K562 (cell line): ENCODE data around the gene HAUS7. TPM values are rescaled to one million over a fixed set of nuclear protein-coding genes. Genes with fewer than 3 reads are reported as not detected.
A peak's percentile ranks its signal among the peaks of the same experiment; 100 is the strongest.

Source experiments
- ATAC-seq: fragments of 200-7000 bp; cut with Tn5 transposase; 3 replicates; pipeline ENCODE4 v1.9.1; 2020; ENCODE audit warnings: moderate library complexity
- BruUV-seq: library from RNA; stranded (reverse); fragments of 400-500 nt; replicated peaks from 2 replicates; lab custom pipeline; 2021; lab: Mats Ljungman, UMichigan
- CTCF ChIA-PET: fragments of 300-600 bp; formaldehyde crosslinking; extraction: SDS; loops from one replicate; lab custom pipeline; 2021; ENCODE audit warnings: low intra/inter-chr PET ratio; lab: Yijun Ruan, JAX
- POLR2A ChIA-PET: fragments of 300-600, 350-650 bp; sonication (Branson Sonifier 250); formaldehyde crosslinking; extraction: SDS; loops from one replicate; lab custom pipeline; 2021; ENCODE audit warnings: antibody characterized with exemption, inconsistent platforms; lab: Yijun Ruan, JAX
- DNase-seq, 4 experiments: peaks; one replicate each; pipeline versions ENCODE4 v3.0.0 to v3.0.0-alpha.2; 2011 to 2018; ENCODE audit warnings: low spot score in 3 of 4, mixed read lengths in 3 of 4; ENCODE audit errors: extremely low read depth in 1 of 4
- FAIRE-seq: peaks from 2 replicates; lab custom pipeline; 2011; peaks lifted over from hg19 to GRCh38; lab: Jason Lieb, UNC
- H2AFZ ChIP-seq: 2 replicates; pipeline ENCODE4 v1.6.0; 2011; ENCODE audit warnings: low read depth, low read length, control low read depth, inconsistent platforms
- H3K27ac ChIP-seq: fragments of 200-600 bp; 3 replicates; pipeline ENCODE4 v1.8.0; 2011; ENCODE audit warnings: low read depth, mild to moderate bottlenecking, control low read depth, inconsistent platforms, low read length, moderate library complexity, mixed read lengths; ENCODE audit errors: extremely low read depth
- H3K27me3 ChIP-seq, 2 experiments: fragments of 300-600 bp in 1 of 2; 2 replicates in 1 of 2; 3 replicates in 1 of 2; pipeline versions ENCODE4 v1.6.0 to v1.8.0; 2011; ENCODE audit warnings: inconsistent platforms in 2 of 2, low read length in 2 of 2, mild to moderate bottlenecking in 1 of 2, mixed read lengths in 1 of 2, moderate library complexity in 1 of 2; ENCODE audit not compliant: control insufficient read depth in 2 of 2, insufficient read depth in 2 of 2
- H3K36me3 ChIP-seq: fragments of 300-600 bp; 3 replicates; pipeline ENCODE4 v1.8.0; 2011; ENCODE audit warnings: mild to moderate bottlenecking, low read length, inconsistent platforms; ENCODE audit not compliant: control insufficient read depth, insufficient read depth
- H3K4me1 ChIP-seq, 2 experiments: fragments of 200-600 bp in 1 of 2; replicated peaks in 1 of 2; 2 replicates in 1 of 2; 3 replicates in 1 of 2; pipeline versions ENCODE4 v1.5.1 to v1.8.0; 2011; ENCODE audit warnings: inconsistent platforms in 2 of 2, low read length in 2 of 2, mild to moderate bottlenecking in 1 of 2, mixed read lengths in 1 of 2, moderate library complexity in 1 of 2; ENCODE audit not compliant: control insufficient read depth in 2 of 2, insufficient read depth in 2 of 2
- H3K4me2 ChIP-seq: 2 replicates; pipeline ENCODE4 v1.6.1; 2011; ENCODE audit warnings: low read length, control low read depth, inconsistent platforms, mixed read lengths; ENCODE audit not compliant: insufficient read depth
- H3K4me3 ChIP-seq: fragments of 200-600 bp; sonication (generic), shearing (Covaris generic); 2 replicates; pipeline ENCODE4 v1.5.1; 2016; ENCODE audit warnings: control low read depth, inconsistent platforms
- H3K79me2 ChIP-seq: fragments of 200-600 bp; 3 replicates; pipeline ENCODE4 v1.8.0; 2011; ENCODE audit warnings: low read length, inconsistent platforms; ENCODE audit not compliant: control insufficient read depth, insufficient read depth
- H3K9ac ChIP-seq, 2 experiments: 2 replicates each; pipeline versions ENCODE4 v1.6.0 to v1.6.1; 2011; ENCODE audit warnings: low read depth in 2 of 2, low read length in 2 of 2, control low read depth in 1 of 2, inconsistent platforms in 1 of 2, mild to moderate bottlenecking in 1 of 2, mixed read lengths in 1 of 2; ENCODE audit not compliant: insufficient read depth in 1 of 2
- H3K9me1 ChIP-seq: one replicate; pipeline ENCODE4 v1.6.0; 2011; ENCODE audit warnings: inconsistent platforms, mild to moderate bottlenecking, low read length, moderate library complexity; ENCODE audit not compliant: control insufficient read depth, insufficient read depth
- H3K9me3 ChIP-seq: replicated peaks from 2 replicates; pipeline ENCODE4 v1.5.1; 2011; ENCODE audit warnings: low read depth, low read length, inconsistent platforms; ENCODE audit not compliant: control insufficient read depth, insufficient read depth
- H4K20me1 ChIP-seq: replicated peaks from 2 replicates; pipeline ENCODE4 v1.6.1; 2011; ENCODE audit warnings: low read length, inconsistent platforms, mixed read lengths; ENCODE audit not compliant: control insufficient read depth, insufficient read depth
- BCOR ChIP-seq: fragments of 450-650 bp; IDR thresholded peaks from 2 replicates; pipeline ENCODE4 v1.6.1; 2016
- CSDE1 ChIP-seq, 2 experiments: fragments of 450-650 bp; IDR thresholded peaks; 2 replicates each; pipeline ENCODE4 v1.6.1; 2016; ENCODE audit warnings: mild to moderate bottlenecking in 1 of 2
- NFIC ChIP-seq: fragments of 450-650 bp; IDR thresholded peaks from 2 replicates; pipeline ENCODE4 v1.6.1; 2017; ENCODE audit warnings: mild to moderate bottlenecking, inconsistent platforms
- NFYB ChIP-seq: IDR thresholded peaks from 2 replicates; pipeline ENCODE4 v1.6.1; 2011; ENCODE audit warnings: mild to moderate bottlenecking, moderate library complexity; ENCODE audit not compliant: insufficient read length; ENCODE audit errors: extremely low read depth
- POLR2AphosphoS2 ChIP-seq: IDR thresholded peaks from 2 replicates; pipeline ENCODE4 v1.6.1; 2012; ENCODE audit warnings: low read length, improper control_type of control experiment
- ZFP36 ChIP-seq: fragments of 150-350 bp; IDR thresholded peaks from 2 replicates; pipeline ENCODE4 v1.6.1; 2018; ENCODE audit warnings: low read length, low read depth; ENCODE audit not compliant: partially characterized antibody
- WGBS: fragments of 100-300 bp; shearing (Covaris generic); methylation state at CpG from one replicate; pipeline ENCODE4 v1.1.6; 2016; ENCODE audit warnings: low coverage, mixed read lengths; ENCODE audit not compliant: insufficient coverage; ENCODE audit errors: missing lambda C conversion rate; 5-methylcytosine and 5-hydroxymethylcytosine counted together
- in situ Hi-C: fragments of 300-500 bp; cut with MboI; formaldehyde crosslinking; loops from 4 replicates; pipeline ENCODE4 v1.15.0; 2018; ENCODE audit warnings: inconsistent platforms, mixed read lengths
- intact Hi-C: fragments of 100-400 bp; cut with micrococcal nuclease; formaldehyde crosslinking; loops from 2 replicates; pipeline ENCODE4 v1.14.2; 2022
- polyA plus RNA-seq, 8 experiments: library from polyadenylated mRNA; depleted of rRNA in 4 of 8; stranded (reverse) in 5 of 8; unstranded in 3 of 8; fragments of >200 nt; fragmentation: Nextera tagmentation in 2 of 8; fragmentation: Illumina TruSeq in 1 of 8; extraction: Ambion mirVana in 2 of 8; extraction: Trizol in 1 of 8; gene quantifications; 2 replicates each; pipeline versions ENCODE4 v1.2.1 to v1.2.3, GENCODE V29; 2011 to 2014; ENCODE audit warnings: inconsistent platforms in 1 of 8, missing spikeins in 1 of 8
- total RNA-seq, 7 experiments: library from RNA; depleted of rRNA in 6 of 7; stranded (reverse); fragments of >200 nt in 6 of 7; fragmentation: Illumina TruSeq in 2 of 7; extraction: Trizol in 2 of 7; gene quantifications; 2 replicates each; pipeline versions ENCODE4 v1.2.1 to v1.2.3, GENCODE V29; 2011 to 2021; ENCODE audit warnings: low replicate concordance in 1 of 7
- TF ChIP-seq, protein P1 (sequence below): fragments of 250-450 bp; sonication (Bioruptor Pico); IDR thresholded peaks from 2 replicates; pipeline ENCODE4 v1.8.0; 2021; ENCODE audit warnings: moderate library complexity, mild to moderate bottlenecking, inconsistent platforms

HAUS7 gene
- total and polyA plus RNA-seq, 9 of the 15 experiments (the other 6 are each of a cell fraction or from before 2014, with no cell fraction given) = 10.0 to 94.9 (median 48.8) TPM

DNA sequence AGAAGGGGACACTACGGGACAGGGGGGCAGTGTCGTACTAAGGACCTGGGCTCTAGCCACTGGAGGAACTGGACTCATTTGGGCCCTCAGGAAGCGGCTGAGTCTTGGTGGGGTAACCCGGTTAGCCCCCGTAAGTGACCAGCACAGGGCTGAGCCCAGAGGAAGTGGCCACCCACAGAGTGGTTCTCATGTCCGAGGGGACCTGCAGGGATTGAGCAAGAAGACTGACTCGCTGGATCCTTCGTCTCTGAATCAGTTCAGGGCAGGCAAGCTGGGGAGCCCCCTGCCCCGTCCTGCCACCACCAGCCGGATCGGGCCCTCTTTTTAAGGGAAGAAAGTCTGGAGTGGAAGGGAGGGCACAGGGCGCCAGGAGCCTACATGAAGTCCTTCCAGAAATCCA lies 23.7 kb upstream of the HAUS7 start:
- WGBS = 12% methylated on average over 12 of the region's 12 CpGs
- Histone ChIP-seq H4K20me1 (no peaks in the 10 kb centered on the region), H3K79me2 (no peaks in the 10 kb centered on the region), H3K9me3 (no peaks in the 10 kb centered on the region), H3K4me3 (no peak overlapping the region), H3K36me3 (no peaks in the 10 kb centered on the region), H2AFZ (no peak overlapping the region), H3K27me3 (peaks cover 2 to 43% of the 10 kb centered on the region in 2 experiments; a peak in 4 of 5 replicates), H3K9me1 (no peaks in the 10 kb centered on the region), H3K27ac (no peak overlapping the region), H3K9ac (no peak overlapping the region), H3K4me2 (no peak overlapping the region), H3K4me1 (peaks cover 0 to 26% of the 10 kb centered on the region in 2 experiments; a peak in 2 of 5 replicates)
- in situ Hi-C loops (no loop called here), intact Hi-C loops (no loop called here)
- no peak for FAIRE-seq
- BruUV-seq = no TSS peak
- no peak for ATAC-seq
- TF ChIP-seq NFIC (no peak), POLR2AphosphoS2 (no peak), CSDE1 (IDR thresholded peaks at IDR 0.05) (no peak), BCOR (no peak)
- no peak for DNase-seq
- ChIA-PET CTCF (no interaction called here), POLR2A (no interaction called here)

DNA sequence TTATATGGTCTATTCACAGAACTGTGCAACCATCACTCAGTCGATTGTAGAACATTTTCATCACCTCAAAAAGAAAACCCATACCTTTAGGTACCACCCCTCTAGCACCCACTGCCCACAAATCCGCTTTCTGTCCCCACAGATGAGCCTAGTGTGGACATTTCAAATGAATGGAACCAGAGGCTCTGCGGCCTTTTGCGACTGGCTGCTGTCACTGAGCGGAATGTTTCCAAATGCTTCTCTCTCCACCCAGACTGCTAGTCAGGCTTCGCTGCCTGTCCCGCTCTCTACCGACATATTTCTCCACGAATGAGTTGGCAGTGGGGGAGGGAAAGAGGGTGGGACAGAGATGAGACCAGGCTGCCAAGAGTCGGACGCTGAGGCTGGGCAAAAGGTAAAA lies 22.7 kb upstream of the HAUS7 start:
- CTCF ChIA-PET = no interaction called here
- POLR2A ChIA-PET = no interaction called here
- WGBS = 43% methylated on average over 7 of the region's 11 CpGs
- FAIRE-seq = no peak
- intact Hi-C loops = no loop called here
- TF ChIP-seq, protein P1, sequence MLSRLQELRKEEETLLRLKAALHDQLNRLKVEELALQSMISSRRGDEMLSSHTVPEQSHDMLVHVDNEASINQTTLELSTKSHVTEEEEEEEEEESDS (CRISPR knock-in tag) = no peak
- peak; percentile 7 for TF ChIP-seq ZFP36
- no peak for TF ChIP-seq NFYB
- TF ChIP-seq, all 486 proteins: peak for 1
- no peak overlapping the region for H3K9ac ChIP-seq
- no peaks in the 10 kb centered on the region for H3K9me1 ChIP-seq
- H3K79me2 ChIP-seq = no peaks in the 10 kb centered on the region
- no TSS peak for BruUV-seq
- ATAC-seq = no peak
- no peak overlapping the region for H3K27ac ChIP-seq
- no peak for DNase-seq
- in situ Hi-C loops = no loop called here
- H2AFZ ChIP-seq = no peak overlapping the region
- no peak overlapping the region for H3K4me3 ChIP-seq
- no peak overlapping the region for H3K4me2 ChIP-seq
- peaks cover 0 to 33% of the 10 kb centered on the region in 2 experiments; a peak in 2 of 5 replicates for H3K4me1 ChIP-seq
- H4K20me1 ChIP-seq = no peaks in the 10 kb centered on the region
- H3K27me3 ChIP-seq = peaks cover 2 to 40% of the 10 kb centered on the region in 2 experiments; a peak in 4 of 5 replicates
- no peaks in the 10 kb centered on the region for H3K36me3 ChIP-seq
- H3K9me3 ChIP-seq = no peaks in the 10 kb centered on the region
